22Rv1 (cell line): ENCODE measurements around the gene PHACTR1.

ENCODE experiments used
- ZFX ChIP-seq: fragments of 450-650 bp; IDR thresholded peaks from 2 replicates; pipeline ENCODE4 v1.6.1; 2017; ENCODE audit warnings: antibody characterized with exemption, borderline replicate concordance
- TF ChIP-seq, protein P1 (sequence below): fragments of 450-650 bp; IDR thresholded peaks from 2 replicates; pipeline ENCODE4 v1.5.1; 2017; ENCODE audit warnings: mild to moderate bottlenecking

- TF ChIP-seq, protein P1, sequence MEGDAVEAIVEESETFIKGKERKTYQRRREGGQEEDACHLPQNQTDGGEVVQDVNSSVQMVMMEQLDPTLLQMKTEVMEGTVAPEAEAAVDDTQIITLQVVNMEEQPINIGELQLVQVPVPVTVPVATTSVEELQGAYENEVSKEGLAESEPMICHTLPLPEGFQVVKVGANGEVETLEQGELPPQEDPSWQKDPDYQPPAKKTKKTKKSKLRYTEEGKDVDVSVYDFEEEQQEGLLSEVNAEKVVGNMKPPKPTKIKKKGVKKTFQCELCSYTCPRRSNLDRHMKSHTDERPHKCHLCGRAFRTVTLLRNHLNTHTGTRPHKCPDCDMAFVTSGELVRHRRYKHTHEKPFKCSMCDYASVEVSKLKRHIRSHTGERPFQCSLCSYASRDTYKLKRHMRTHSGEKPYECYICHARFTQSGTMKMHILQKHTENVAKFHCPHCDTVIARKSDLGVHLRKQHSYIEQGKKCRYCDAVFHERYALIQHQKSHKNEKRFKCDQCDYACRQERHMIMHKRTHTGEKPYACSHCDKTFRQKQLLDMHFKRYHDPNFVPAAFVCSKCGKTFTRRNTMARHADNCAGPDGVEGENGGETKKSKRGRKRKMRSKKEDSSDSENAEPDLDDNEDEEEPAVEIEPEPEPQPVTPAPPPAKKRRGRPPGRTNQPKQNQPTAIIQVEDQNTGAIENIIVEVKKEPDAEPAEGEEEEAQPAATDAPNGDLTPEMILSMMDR = no peak
- TF ChIP-seq ZFX = no peak
Measured at GRCh38 chr6:13289789-13290318, 573.3 kb downstream of the PHACTR1 start.
